T-cell (primary cell): Measurements from ENCODE around the gene MRC2. TPM values are rescaled to one million over a fixed set of nuclear protein-coding genes. Genes with fewer than 3 reads are reported as not detected.
A peak's percentile ranks its signal among the peaks of the same experiment; 100 is the strongest.

Experiments
- ATAC-seq, 4 experiments: fragments of 200-7000 bp in 3 of 4; fragments of 150-1000 bp in 1 of 4; cut with Tn5 transposase; replicated peaks in 1 of 4; 1 replicate in 3 of 4; 2 replicates in 1 of 4; pipeline ENCODE4 v1.10.0; 2021; ENCODE audit warnings: moderate library complexity in 3 of 4, mild to moderate bottlenecking in 2 of 4, moderate number of reproducible peaks in 1 of 4
- CTCF ChIA-PET, 2 donors: fragments of 300-600 bp; sonication (Branson Sonifier 250); formaldehyde crosslinking; loops; one replicate each; lab custom pipeline; 2022; ENCODE audit warnings: antibody characterized with exemption in 2 of 2; lab: Charles Lee
- POLR2A ChIA-PET, 2 donors: fragments of 300-600 bp; sonication (Branson Sonifier 250); formaldehyde crosslinking; loops; one replicate each; lab custom pipeline; 2022; ENCODE audit warnings: antibody characterized with exemption in 2 of 2; lab: Charles Lee
- DNase-seq, 35 experiments: peaks; one replicate each; pipeline versions ENCODE4 v3.0.0 to v3.0.0-alpha.2; 2013 to 2023
- H3K27ac ChIP-seq: one replicate; pipeline ENCODE4 v1.5.1; 2013; ENCODE audit warnings: low read length
- H3K27me3 ChIP-seq, 2 experiments: replicated peaks in 1 of 2; 1 replicate in 1 of 2; 2 replicates in 1 of 2; pipeline versions ENCODE4 v1.6.1 to v1.7.0; 2013; ENCODE audit warnings: low read length in 1 of 2, mixed read lengths in 1 of 2; ENCODE audit not compliant: control insufficient read depth in 2 of 2, insufficient read depth in 2 of 2; ENCODE audit errors: extremely low read depth in 1 of 2
- H3K36me3 ChIP-seq, 2 donors: 1 replicate in 1 of 2; 2 replicates in 1 of 2; pipeline versions ENCODE4 v1.6.1 to v1.7.0; 2013; ENCODE audit warnings: low read length in 1 of 2; ENCODE audit not compliant: control insufficient read depth in 2 of 2, insufficient read depth in 1 of 2; ENCODE audit errors: extremely low read depth in 1 of 2
- H3K4me1 ChIP-seq, 2 experiments: 1 replicate in 1 of 2; 2 replicates in 1 of 2; pipeline versions ENCODE4 v1.6.1 to v1.7.0; 2013; ENCODE audit warnings: low read length in 2 of 2, mixed read lengths in 1 of 2; ENCODE audit not compliant: insufficient read depth in 2 of 2, control insufficient read depth in 1 of 2; ENCODE audit errors: extremely low read depth in 1 of 2
- H3K4me3 ChIP-seq, 2 donors: 1 replicate in 1 of 2; 2 replicates in 1 of 2; pipeline versions ENCODE4 v1.5.1 to v1.7.0; 2013; ENCODE audit warnings: mild to moderate bottlenecking in 2 of 2, low read length in 1 of 2, moderate library complexity in 1 of 2; ENCODE audit not compliant: control insufficient read depth in 1 of 2; ENCODE audit errors: extremely low read depth in 1 of 2
- H3K9me3 ChIP-seq: 2 replicates; pipeline ENCODE4 v1.7.0; 2013
- H3K27ac Mint-ChIP-seq, 2 donors: one replicate each; pipeline ENCODE4 v1.8.0; 2020 to 2021; ENCODE audit warnings: mild to moderate bottlenecking in 2 of 2, mixed read lengths in 2 of 2
- H3K27me3 Mint-ChIP-seq, 2 donors: one replicate each; pipeline ENCODE4 v1.8.0; 2021 to 2022; ENCODE audit warnings: mixed read lengths in 2 of 2
- H3K36me3 Mint-ChIP-seq: one replicate; pipeline ENCODE4 v1.8.0; 2021; ENCODE audit warnings: mixed read lengths
- H3K4me1 Mint-ChIP-seq, 3 donors: one replicate each; pipeline ENCODE4 v1.8.0; 2020 to 2022; ENCODE audit warnings: mixed read lengths in 3 of 3, mild to moderate bottlenecking in 1 of 3
- H3K4me3 Mint-ChIP-seq, 3 donors: one replicate each; pipeline ENCODE4 v1.8.0; 2020 to 2022; ENCODE audit warnings: mild to moderate bottlenecking in 3 of 3, mixed read lengths in 3 of 3, moderate library complexity in 3 of 3
- H3K9me3 Mint-ChIP-seq, 3 donors: one replicate each; pipeline ENCODE4 v1.8.0; 2020 to 2022; ENCODE audit warnings: mixed read lengths in 3 of 3
- WGBS: methylation state at CpG from one replicate; pipeline ENCODE4 v1.1.5; 2013; ENCODE audit warnings: missing lambda C conversion rate; ENCODE audit not compliant: insufficient coverage; 5-methylcytosine and 5-hydroxymethylcytosine counted together
- total RNA-seq, 35 experiments: library from RNA in 6 of 35; stranded (reverse) in 6 of 35; fragments of 120-200 nt in 1 of 35; gene quantifications; one replicate each; pipeline versions ENCODE4 v1.2.1 to v1.2.4 and lab custom pipeline; 2013 to 2026

Gene MRC2
- total RNA-seq, 5 donors from 2014 or later (not counting 1 experiment from before 2014, with no cell fraction given) = 4.0 to 7.6 (median 5.2) TPM

DNA sequence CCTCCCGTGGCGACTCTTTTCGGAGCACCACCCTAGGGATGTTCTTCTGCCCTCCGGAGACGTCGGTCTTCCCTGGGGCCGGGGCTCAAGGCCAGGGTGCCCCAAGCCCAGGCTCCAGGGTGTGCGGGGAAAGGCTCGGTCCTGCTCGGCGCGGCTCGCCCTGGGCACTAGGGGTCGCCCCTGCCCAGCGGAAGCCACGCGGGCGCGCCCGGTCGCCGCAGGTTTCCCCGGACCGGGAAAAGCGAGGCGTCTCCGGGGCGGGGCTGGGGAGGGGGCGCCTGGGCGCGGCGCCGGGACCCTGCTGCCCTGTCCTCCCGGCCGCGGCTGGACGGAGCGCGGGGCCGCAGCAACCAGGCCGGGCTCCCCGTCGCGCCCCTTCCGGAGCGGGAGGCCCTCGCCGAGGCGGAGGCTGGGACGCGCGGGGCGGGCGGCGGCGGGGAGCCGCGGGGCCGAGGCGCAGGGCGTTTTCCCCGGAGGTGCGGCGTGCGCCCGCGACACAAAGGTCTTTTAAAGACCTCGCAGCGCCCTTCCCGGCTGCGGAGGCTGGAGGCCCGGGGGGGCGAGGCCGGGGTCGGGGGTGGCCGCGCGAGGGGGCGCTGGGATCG lies 76.4 kb downstream of the MRC2 start:
- no peak overlapping the region for H3K27ac ChIP-seq
- peak overlapping the region; percentile 47 to 67 (median 58) for H3K4me3 Mint-ChIP-seq
- H3K4me1 Mint-ChIP-seq = peaks cover 0 to 4% (median 3%) of the 10 kb centered on the region in 3 donors
- under 1% methylated on average over 75 of the region's 80 CpGs for WGBS
- peaks cover 0 to 15% of the 10 kb centered on the region in 2 experiments for H3K4me1 ChIP-seq
- peaks cover 0 to 4% of the 10 kb centered on the region in 2 donors for H3K27me3 Mint-ChIP-seq
- no peaks in the 10 kb centered on the region for H3K9me3 ChIP-seq
- CTCF ChIA-PET = no interaction called here
- no peaks in the 10 kb centered on the region for H3K36me3 Mint-ChIP-seq
- peaks cover 2 to 36% of the 10 kb centered on the region in 2 experiments for H3K27me3 ChIP-seq
- no peaks in the 10 kb centered on the region for H3K36me3 ChIP-seq
- no peaks in the 10 kb centered on the region for H3K9me3 Mint-ChIP-seq
- peak in 34 of 35 experiments; percentile 18 to 81 (median 55) for DNase-seq
- no peak overlapping the region for H3K27ac Mint-ChIP-seq
- peak; percentile 92 to 97 (median 95) for ATAC-seq
- POLR2A ChIA-PET = interaction anchor here in 1 of 2 donors (0.5 kb wide), 1 partner anchor 19 kb away, joined by 4 read pairs; no protein-coding TSS in a partner anchor
- H3K4me3 ChIP-seq = peak overlapping the region; percentile 44 to 71

DNA sequence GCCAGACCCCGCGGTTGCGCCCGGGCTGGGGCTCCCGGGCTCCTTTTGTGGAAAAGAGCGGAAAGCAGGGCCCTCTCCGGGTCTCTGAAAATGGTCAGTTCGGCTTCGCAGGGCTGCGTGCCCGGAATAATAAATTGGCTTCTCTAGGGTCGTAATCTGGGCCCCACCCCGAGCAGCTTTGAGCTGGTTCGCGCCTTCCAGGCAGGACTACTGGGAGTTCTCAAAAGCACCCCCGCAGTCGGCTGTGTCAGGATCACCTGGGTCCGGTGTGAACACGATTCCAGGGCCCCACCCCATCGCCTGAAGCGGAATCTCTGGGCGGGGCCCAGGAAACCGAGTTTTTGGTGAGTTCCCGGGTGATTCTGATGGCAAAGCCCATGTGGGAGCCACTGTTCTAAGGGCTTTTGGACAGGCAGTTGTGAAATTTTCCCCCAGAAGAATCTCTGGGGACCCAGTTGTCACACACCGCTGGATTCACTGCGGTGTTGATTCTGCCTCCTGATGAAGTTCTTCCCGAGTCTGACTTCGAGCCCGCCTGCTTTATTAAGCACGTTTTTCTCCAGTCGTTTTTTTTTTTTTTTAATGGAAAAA lies 77.0 kb downstream of the MRC2 start:
- peaks cover 0 to 15% of the 10 kb centered on the region in 2 experiments for H3K4me1 ChIP-seq
- no peaks in the 10 kb centered on the region for H3K36me3 ChIP-seq
- ChIA-PET CTCF (no interaction called here), POLR2A (interaction anchor here in 1 of 2 donors (0.5 kb wide), 1 partner anchor 18 kb away, joined by 4 read pairs; no protein-coding TSS in a partner anchor)
- DNase-seq (peak in 3 of 35 experiments; percentile 8 to 15 (median 13)), ATAC-seq (peak in 3 of 4 experiments; percentile 7 to 11 (median 8))
- WGBS = 7% methylated on average over 24 of the region's 31 CpGs
- no peaks in the 10 kb centered on the region for H3K9me3 ChIP-seq
- peak overlapping the region; percentile 44 to 71 for H3K4me3 ChIP-seq
- Mint-ChIP-seq H3K27me3 (peaks cover 0 to 3% of the 10 kb centered on the region in 2 donors), H3K4me1 (peaks cover 0 to 4% (median 3%) of the 10 kb centered on the region in 3 donors), H3K27ac (no peak overlapping the region), H3K4me3 (peak overlapping the region; percentile 67 to 74 (median 72)), H3K9me3 (no peaks in the 10 kb centered on the region), H3K36me3 (no peaks in the 10 kb centered on the region)
- no peak overlapping the region for H3K27ac ChIP-seq
- H3K27me3 ChIP-seq = peaks cover 2 to 36% of the 10 kb centered on the region in 2 experiments

DNA sequence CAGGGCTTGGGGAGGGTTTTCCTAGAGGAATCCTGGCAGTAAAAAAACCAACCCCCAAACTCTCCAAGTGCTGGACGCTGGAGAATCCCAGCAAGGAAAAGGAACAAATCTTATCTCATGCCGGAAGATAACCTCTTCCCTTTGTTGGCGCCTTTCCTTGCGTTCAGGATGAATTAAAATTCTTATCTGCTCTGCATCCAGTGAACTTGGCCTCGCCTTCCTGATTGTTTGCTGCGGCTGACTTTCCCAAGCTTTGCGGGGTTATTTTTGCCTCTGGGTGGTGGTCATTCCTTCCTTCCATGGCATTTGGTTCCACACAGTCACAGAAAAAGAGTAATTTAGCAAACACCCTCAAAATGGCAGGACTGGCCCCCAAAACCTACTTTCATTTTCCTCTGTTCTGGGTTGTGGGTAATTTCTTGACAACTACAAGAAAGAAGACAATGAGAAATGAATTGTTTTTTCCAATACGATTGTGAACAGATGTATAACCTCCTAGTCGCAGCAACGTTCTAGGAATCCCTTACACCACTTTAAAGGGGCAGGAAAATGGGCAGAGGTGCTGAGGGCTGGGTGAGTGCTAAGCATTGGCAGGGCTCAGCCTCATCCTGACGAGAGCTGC lies 77.8 kb downstream of the MRC2 start:
- no peak overlapping the region for H3K4me3 ChIP-seq
- no peaks in the 10 kb centered on the region for H3K9me3 ChIP-seq
- WGBS = 87% methylated on average over 7 of the region's 11 CpGs
- no peaks in the 10 kb centered on the region for H3K36me3 ChIP-seq
- Mint-ChIP-seq H3K27me3 (no peaks in the 10 kb centered on the region), H3K4me1 (peaks cover 0 to 4% (median 3%) of the 10 kb centered on the region in 3 donors), H3K27ac (no peak overlapping the region), H3K36me3 (no peaks in the 10 kb centered on the region), H3K4me3 (peak overlapping the region; percentile 63 to 72 (median 67)), H3K9me3 (no peaks in the 10 kb centered on the region)
- H3K27ac ChIP-seq = no peak overlapping the region
- no peak for DNase-seq
- CTCF ChIA-PET = interaction anchor here in 1 of 2 donors (1.1 kb wide), 1 partner anchor 19 kb away, joined by 3 read pairs; no protein-coding TSS in a partner anchor
- H3K27me3 ChIP-seq = peaks cover 2 to 34% of the 10 kb centered on the region in 2 experiments
- POLR2A ChIA-PET = no interaction called here
- peaks cover 0 to 15% of the 10 kb centered on the region in 2 experiments for H3K4me1 ChIP-seq
- ATAC-seq = no peak

DNA sequence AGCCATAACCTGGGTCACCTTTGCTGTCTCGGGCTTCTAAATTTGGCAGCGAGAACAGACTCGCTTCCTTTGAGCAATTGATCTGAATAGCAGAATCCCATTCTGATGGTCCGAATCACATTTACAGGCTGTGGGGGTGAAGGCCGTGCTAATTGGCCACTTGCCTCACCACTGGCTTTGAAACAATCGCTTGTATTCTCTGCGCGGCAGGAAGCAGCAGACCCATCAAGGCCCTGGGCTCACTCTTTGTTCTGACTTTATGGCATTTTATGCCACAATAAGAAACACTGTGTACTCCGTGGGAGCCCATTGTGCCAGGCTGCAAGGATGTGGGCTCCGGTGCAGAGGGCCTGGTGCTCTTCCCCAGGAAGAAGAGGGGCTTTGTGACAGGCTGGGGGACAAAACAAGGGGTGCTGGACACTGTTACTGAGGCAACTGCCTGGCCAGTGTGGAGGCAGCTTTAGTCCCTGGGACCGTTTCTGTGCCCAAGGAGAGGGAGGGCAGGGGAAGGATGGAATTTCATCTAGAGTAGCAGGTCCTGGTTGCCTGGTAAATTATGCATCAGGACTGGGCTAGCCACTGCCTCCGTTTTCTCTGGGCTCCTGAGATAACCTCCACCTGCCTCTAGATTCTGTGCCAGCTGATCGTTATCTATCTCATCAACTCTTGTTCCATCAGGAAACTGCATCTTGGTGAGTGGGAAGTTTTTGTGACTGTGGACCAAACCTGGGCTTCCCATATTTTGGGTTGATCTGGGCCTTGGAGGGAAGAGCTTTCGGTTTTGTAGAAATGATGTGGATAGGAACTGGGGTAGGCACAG lies 78.5 kb downstream of the MRC2 start:
- Histone ChIP-seq H3K9me3 (no peaks in the 10 kb centered on the region), H3K4me1 (peaks cover 0 to 15% of the 10 kb centered on the region in 2 experiments), H3K27ac (no peak overlapping the region), H3K27me3 (peaks cover 2 to 32% of the 10 kb centered on the region in 2 experiments), H3K4me3 (no peak overlapping the region), H3K36me3 (no peaks in the 10 kb centered on the region)
- H3K9me3 Mint-ChIP-seq = no peaks in the 10 kb centered on the region
- 82% methylated on average over 11 of the region's 14 CpGs for WGBS
- peaks cover 0 to 4% (median 3%) of the 10 kb centered on the region in 3 donors for H3K4me1 Mint-ChIP-seq
- CTCF ChIA-PET = interaction anchor here in 1 of 2 donors (1.1 kb wide), 1 partner anchor 18 kb away, joined by 3 read pairs; no protein-coding TSS in a partner anchor
- POLR2A ChIA-PET = no interaction called here
- DNase-seq = no peak
- no peak for ATAC-seq
- no peaks in the 10 kb centered on the region for H3K27me3 Mint-ChIP-seq
- H3K36me3 Mint-ChIP-seq = no peaks in the 10 kb centered on the region
- peak overlapping the region in 2 of 3 donors; percentile 8 to 67 for H3K4me3 Mint-ChIP-seq
- H3K27ac Mint-ChIP-seq = no peak overlapping the region

DNA sequence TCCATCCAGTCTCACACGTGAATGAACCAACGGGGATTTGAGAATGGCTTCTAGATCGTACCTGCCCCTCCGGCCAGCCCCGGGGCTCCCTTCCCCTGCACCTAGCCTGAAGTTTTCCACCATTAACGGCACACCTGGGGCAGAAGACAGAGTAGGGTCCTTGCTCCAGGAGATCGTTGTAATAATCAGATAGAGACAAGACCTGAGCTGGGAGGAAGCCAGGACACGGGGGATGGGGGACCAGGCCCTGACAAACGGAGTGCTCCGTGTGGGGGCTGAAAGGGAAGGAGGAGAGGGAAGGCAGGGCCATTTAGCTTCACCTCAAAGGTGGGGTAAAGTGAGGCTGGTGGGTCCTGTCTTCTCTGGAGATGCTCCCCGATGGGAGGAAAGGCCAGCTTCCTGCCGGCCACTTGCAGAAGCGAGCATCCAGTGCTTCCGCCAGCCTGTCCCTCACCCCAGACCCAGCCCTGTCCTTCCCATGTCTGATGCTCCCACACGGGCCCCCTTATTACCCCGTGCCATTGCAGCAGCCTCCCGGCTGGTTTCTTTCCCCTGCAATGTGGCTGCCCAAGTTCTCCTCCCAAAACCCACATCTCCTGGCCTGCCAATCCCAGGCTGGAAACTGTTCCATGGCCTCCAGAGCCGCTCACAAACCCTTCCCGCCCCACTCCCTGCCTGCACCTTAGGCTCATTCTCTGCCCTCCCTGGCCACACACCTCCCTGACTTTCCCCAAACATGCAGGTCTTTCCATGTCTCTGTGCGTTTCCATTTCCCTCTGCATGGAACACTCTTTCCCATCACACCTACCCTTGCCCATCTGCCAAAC lies 79.3 kb downstream of the MRC2 start:
- H3K27ac ChIP-seq = no peak overlapping the region
- Mint-ChIP-seq H3K4me3 (no peak overlapping the region), H3K27ac (no peak overlapping the region), H3K36me3 (no peaks in the 10 kb centered on the region), H3K4me1 (peaks cover 0 to 4% (median 3%) of the 10 kb centered on the region in 3 donors), H3K27me3 (no peaks in the 10 kb centered on the region), H3K9me3 (no peaks in the 10 kb centered on the region)
- WGBS = 92% methylated on average over 17 of the region's 20 CpGs
- no peaks in the 10 kb centered on the region for H3K9me3 ChIP-seq
- ChIA-PET POLR2A (no interaction called here), CTCF (no interaction called here)
- DNase-seq (no peak), ATAC-seq (no peak)
- H3K27me3 ChIP-seq = peaks cover 2 to 32% of the 10 kb centered on the region in 2 experiments
- no peaks in the 10 kb centered on the region for H3K36me3 ChIP-seq
- H3K4me3 ChIP-seq = no peak overlapping the region
- H3K4me1 ChIP-seq = peaks cover 0 to 15% of the 10 kb centered on the region in 2 experiments
